Measurements from ENCODE around the gene ZRANB3. TPM values are rescaled to one million over a fixed set of nuclear protein-coding genes. Genes with fewer than 3 reads are reported as not detected.
A peak's percentile ranks its signal among the peaks of the same experiment; 100 is the strongest.

Gene ZRANB3
- total and polyA plus RNA-seq, 12 donors: 0.66 to 5.7 (median 2.2) TPM

DNA sequence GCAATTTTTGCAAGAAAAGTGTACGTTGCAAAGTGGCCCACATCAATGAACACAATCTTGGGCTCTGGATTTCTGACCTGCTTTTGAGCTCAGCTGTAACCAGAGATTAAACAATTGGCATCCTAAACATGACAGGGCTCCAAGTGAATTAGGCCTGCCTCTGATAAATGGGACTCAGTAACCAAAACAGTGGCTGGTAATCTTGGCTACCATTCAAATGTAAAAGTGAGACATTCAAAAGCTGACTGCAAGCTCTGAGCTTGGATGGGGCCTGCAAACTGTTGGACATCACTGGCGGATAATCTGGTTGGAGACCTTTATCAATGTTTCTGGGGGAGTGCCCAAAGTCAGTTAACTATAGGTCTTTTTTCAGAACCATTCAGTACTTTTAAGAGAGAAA lies 318.3 kb downstream of the ZRANB3 start:
- H3K27me3 ChIP-seq: no peaks in the 10 kb centered on the region
- peak in 1 of 2 donors; percentile 15 for DNase-seq
- H3K36me3 ChIP-seq: peaks cover 0 to 5% (median 0%) of the 10 kb centered on the region in 9 donors
- intact Hi-C loops (cut with DNase I): no loop called here
- H3K4me1 ChIP-seq: peaks cover 0 to 19% (median 7%) of the 10 kb centered on the region in 9 donors
- H3K4me3 ChIP-seq: no peak overlapping the region
- ATAC-seq: peak; percentile 25 to 86 (median 73)
- peak overlapping the region in 1 of 10 donors; percentile 17 for H3K27ac ChIP-seq
- peaks cover 0 to 5% (median 0%) of the 10 kb centered on the region in 11 donors for H3K9me3 ChIP-seq
- TF ChIP-seq, protein P1, sequence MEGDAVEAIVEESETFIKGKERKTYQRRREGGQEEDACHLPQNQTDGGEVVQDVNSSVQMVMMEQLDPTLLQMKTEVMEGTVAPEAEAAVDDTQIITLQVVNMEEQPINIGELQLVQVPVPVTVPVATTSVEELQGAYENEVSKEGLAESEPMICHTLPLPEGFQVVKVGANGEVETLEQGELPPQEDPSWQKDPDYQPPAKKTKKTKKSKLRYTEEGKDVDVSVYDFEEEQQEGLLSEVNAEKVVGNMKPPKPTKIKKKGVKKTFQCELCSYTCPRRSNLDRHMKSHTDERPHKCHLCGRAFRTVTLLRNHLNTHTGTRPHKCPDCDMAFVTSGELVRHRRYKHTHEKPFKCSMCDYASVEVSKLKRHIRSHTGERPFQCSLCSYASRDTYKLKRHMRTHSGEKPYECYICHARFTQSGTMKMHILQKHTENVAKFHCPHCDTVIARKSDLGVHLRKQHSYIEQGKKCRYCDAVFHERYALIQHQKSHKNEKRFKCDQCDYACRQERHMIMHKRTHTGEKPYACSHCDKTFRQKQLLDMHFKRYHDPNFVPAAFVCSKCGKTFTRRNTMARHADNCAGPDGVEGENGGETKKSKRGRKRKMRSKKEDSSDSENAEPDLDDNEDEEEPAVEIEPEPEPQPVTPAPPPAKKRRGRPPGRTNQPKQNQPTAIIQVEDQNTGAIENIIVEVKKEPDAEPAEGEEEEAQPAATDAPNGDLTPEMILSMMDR (IDR thresholded peaks at IDR 0.05): no peak
- 23 to 55% methylated on average over 2 of the region's 2 CpGs for WGBS, 2 donors

DNA sequence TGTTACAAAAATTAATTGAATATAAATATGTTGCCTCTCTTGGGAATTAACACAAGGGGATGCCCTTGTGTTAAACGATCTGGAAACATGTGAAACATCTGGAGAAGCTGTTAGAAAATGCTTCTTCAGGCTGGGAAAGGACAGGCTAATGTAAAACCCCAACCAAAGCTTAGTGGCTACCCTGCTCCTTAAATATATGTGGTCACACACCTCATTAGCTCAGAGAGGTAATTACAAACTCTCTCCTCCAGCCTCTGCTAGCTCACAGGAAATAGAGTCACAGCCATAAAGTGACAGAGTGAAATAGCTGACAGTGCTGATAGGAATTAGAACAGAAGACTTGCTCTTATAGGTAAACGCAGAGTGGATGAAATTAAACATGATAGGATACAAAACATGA lies 323.0 kb downstream of the ZRANB3 start:
- Histone ChIP-seq H3K27ac (no peak overlapping the region), H3K4me3 (no peak overlapping the region)
- 51 to 54% methylated on average over 2 of the region's 2 CpGs for WGBS, 2 donors

DNA sequence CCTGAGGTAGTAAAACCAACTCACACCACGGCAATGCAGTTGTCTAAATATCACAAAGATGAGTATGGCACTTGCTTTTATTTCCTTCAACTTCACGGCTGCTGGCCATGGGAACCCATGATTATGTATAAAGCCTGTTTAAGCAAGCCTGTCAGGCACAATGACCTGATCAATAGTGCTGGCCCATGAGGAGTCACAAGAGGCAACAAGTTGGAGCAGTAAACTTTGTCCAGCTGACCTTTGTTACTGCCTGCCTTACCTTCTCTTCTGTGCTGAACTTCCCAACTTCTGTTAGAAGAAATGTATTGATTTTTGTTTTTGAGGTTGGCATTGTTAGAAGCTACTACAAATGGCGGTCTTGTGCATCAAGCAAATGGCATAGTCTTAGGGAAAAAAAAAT lies 327.1 kb downstream of the ZRANB3 start:
- ATAC-seq: no peak
- Histone ChIP-seq H3K36me3 (peaks cover 0 to 14% (median 0%) of the 10 kb centered on the region in 9 donors), H3K9me3 (no peaks in the 10 kb centered on the region), H3K4me1 (peaks cover 0 to 6% (median 0%) of the 10 kb centered on the region in 9 donors), H3K27ac (no peak overlapping the region), H3K27me3 (no peaks in the 10 kb centered on the region), H3K4me3 (no peak overlapping the region)
- no peak for DNase-seq
- TF ChIP-seq, protein P1 (IDR thresholded peaks at IDR 0.05): no peak
- intact Hi-C loops (cut with DNase I): no loop called here
- 94 to 97% methylated on average over 3 of the region's 3 CpGs for WGBS, 2 donors

More for the DNA sequence above, 323.0 kb downstream of the ZRANB3 start:
- peaks cover 0 to 18% (median 7%) of the 10 kb centered on the region in 9 donors for H3K4me1 ChIP-seq
- DNase-seq (no peak), ATAC-seq (no peak)
- intact Hi-C loops (cut with DNase I): no loop called here
- TF ChIP-seq, protein P1 (IDR thresholded peaks at IDR 0.05): no peak
- no peaks in the 10 kb centered on the region for H3K27me3 ChIP-seq
- H3K9me3 ChIP-seq: no peaks in the 10 kb centered on the region
- H3K36me3 ChIP-seq: peaks cover 0 to 10% (median 0%) of the 10 kb centered on the region in 9 donors

DNA sequence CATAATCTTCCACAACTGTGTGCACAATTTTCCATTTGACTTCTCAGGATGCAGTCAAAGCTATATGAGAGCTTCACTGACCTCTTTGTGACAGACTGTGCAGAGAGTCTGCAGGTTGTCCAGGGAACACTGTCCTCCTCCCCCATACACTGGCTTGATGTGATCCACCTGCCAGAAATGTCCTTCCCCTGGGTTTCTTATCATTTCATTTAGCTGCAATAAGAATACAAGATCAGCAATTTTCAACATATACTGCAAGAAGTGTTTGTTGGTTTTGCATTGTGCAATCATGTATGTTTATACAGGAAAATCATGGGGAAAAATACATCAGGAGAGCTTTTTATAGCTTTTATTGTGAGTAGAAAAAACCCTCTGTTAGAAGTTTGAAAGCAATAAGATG lies 328.3 kb downstream of the ZRANB3 start:
- Histone ChIP-seq H3K4me3 (no peak overlapping the region), H3K9me3 (no peaks in the 10 kb centered on the region), H3K36me3 (peaks cover 0 to 9% (median 0%) of the 10 kb centered on the region in 9 donors), H3K27ac (no peak overlapping the region), H3K27me3 (no peaks in the 10 kb centered on the region), H3K4me1 (no peaks in the 10 kb centered on the region)
- ATAC-seq: no peak
- intact Hi-C loops (cut with DNase I): no loop called here
- DNase-seq: no peak
- TF ChIP-seq, protein P1 (IDR thresholded peaks at IDR 0.05): no peak
